Adipose tissue (tissue), 3 donors: ENCODE results near the gene MBD3L4. TPM values are rescaled to one million over a fixed set of nuclear protein-coding genes. Genes with fewer than 3 reads are reported as not detected.

Experiments
- H3K27ac ChIP-seq: one replicate; pipeline ENCODE4 v1.5.1; 2013; ENCODE audit warnings: low read depth, low read length
- WGBS, 3 donors: extraction: QIAGEN DNeasy Blood & Tissue Kit; methylation state at CpG; one replicate each; pipeline ENCODE4 v1.1.7; 2013; 5-methylcytosine and 5-hydroxymethylcytosine counted together
- polyA plus RNA-seq, 3 donors: library from polyadenylated mRNA; stranded (reverse); fragments of 200-250 nt; gene quantifications; one replicate each; pipeline ENCODE4 v1.2.3, GENCODE V29; 2013
- donor health status: healthy with polysubstance abuse.
- donor health status: Bipolar disorder and iron deficiency.
- donor health status: healthy.

MBD3L4 gene
- polyA plus RNA-seq, 3 donors, result not detected

- no peak overlapping the region for H3K27ac ChIP-seq
- 53 to 78% (median 72%) methylated on average over 4 of the region's 4 CpGs for WGBS, 3 donors
Observed at GRCh38 chr19:6996810-6997209, 43.2 kb downstream of the MBD3L4 start.

- H3K27ac ChIP-seq, result no peak overlapping the region
- WGBS, 3 donors, result 56 to 94% (median 87%) methylated on average over 1 of the region's 1 CpG
Observed at GRCh38 chr19:6995054-6995453, 44.9 kb downstream of the MBD3L4 start.

- WGBS, 3 donors, result 46 to 48% (median 48%) methylated on average over 3 of the region's 3 CpGs
- H3K27ac ChIP-seq, result no peak overlapping the region
Observed at GRCh38 chr19:6988257-6988656, 51.7 kb downstream of the MBD3L4 start.

GRCh38 chr19:6987850-6988249, 52.1 kb downstream of the MBD3L4 start:
- WGBS, 3 donors, result 43 to 52% (median 45%) methylated on average over 4 of the region's 4 CpGs
- H3K27ac ChIP-seq, result no peak overlapping the region

Other genes starting within 250 kb of the MBD3L4 start
- gene ADGRE1, start 152.6 kb downstream of the MBD3L4 start, polyA plus RNA-seq, result 1 to 10 TPM in 1 of 3 donors, under 1 TPM in 2; 0.11 to 1.4 (median 0.13) TPM
- gene MBD3L2B, start 18.7 kb downstream of the MBD3L4 start, polyA plus RNA-seq, result not detected
- not detected for gene MBD3L5, start 9.6 kb downstream of the MBD3L4 start, polyA plus RNA-seq
- gene MBD3L2, start 9.1 kb upstream of the MBD3L4 start, polyA plus RNA-seq, result not detected
- not detected for gene MBD3L3, start 18.5 kb upstream of the MBD3L4 start, polyA plus RNA-seq
- gene ZNF557, start 29.5 kb upstream of the MBD3L4 start, polyA plus RNA-seq, result 1 to 10 TPM; 1.1 to 1.8 (median 1.8) TPM